GM21723 (cell line): ENCODE data around the gene LRG1.

Experiments used
- ATAC-seq: cut with Tn5 transposase; IDR thresholded peaks from one replicate; pipeline ENCODE4 v1.9.1; 2021; ENCODE audit warnings: mild to moderate bottlenecking, moderate library complexity; ENCODE audit not compliant: unreplicated experiment

Gene LRG1

DNA sequence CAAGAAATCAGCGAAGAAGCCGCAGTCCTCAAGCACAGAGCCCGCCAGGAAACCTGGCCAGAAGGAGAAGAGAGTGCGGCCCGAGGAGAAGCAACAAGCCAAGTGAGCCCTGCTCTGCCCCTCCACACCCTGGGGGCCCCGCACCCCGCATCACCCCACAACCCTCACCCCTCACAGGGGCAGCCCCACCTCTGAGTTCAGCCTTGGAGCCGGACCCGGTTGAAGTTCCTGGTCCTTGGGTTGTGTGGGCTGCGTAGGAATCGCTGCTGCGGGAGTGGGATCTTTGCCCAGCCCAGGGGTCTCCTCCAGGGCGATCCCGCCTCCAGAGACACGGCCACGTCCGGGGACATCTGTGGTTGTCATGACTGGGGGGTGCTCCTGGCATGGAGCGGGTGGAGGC lies 43.5 kb downstream of the LRG1 start:
- ATAC-seq, result no peak

DNA sequence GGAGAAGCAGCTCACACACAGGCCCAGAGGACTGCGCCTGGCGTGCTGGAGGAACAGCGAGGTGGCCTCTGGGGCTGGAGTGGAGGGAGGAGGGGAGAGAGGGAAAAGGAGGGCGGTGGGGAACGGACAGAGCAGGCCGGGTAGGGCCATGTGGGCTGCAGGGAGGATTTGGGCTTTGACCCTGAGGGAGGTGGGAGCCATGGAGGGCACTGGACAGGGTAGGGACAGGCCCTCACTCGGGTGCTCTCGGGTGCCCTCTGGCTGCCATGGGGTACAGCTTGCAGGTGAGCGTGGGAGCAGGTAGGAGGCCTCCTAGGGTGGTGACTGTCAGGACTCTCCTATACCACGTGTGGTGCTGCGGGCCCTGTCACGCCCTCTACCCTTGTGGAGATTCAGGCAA lies 44.4 kb downstream of the LRG1 start:
- no peak for ATAC-seq

- no peak for ATAC-seq
Observed at GRCh38 chr19:4494691-4495064, 45.2 kb downstream of the LRG1 start.

- no peak for ATAC-seq
Observed at GRCh38 chr19:4493929-4494690, 45.7 kb downstream of the LRG1 start.

GRCh38 chr19:4493104-4493928 lies 46.5 kb downstream of the LRG1 start:
- ATAC-seq, result no peak

- ATAC-seq, result no peak
Observed at GRCh38 chr19:4492337-4493103, 47.3 kb downstream of the LRG1 start.

DNA sequence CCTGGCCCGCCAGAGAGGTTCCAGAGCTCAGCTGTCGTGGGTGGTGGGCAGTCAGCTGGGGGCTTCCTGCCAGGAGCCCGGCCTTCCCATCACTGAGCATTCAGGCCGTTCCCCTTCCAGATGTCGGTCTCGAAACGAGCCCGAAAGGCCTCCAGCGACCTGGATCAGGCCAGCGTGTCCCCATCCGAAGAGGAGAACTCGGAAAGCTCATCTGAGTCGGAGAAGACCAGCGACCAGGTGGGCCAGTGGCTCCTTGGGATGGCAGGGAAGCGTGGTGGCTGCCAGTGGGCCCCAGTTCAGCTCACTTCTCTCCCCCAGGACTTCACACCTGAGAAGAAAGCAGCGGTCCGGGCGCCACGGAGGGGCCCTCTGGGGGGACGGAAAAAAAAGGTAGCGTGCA lies 48.4 kb downstream of the LRG1 start:
- ATAC-seq, result no peak

GRCh38 chr19:4488496-4488895 lies 51.3 kb downstream of the LRG1 start:
- ATAC-seq, result no peak

DNA sequence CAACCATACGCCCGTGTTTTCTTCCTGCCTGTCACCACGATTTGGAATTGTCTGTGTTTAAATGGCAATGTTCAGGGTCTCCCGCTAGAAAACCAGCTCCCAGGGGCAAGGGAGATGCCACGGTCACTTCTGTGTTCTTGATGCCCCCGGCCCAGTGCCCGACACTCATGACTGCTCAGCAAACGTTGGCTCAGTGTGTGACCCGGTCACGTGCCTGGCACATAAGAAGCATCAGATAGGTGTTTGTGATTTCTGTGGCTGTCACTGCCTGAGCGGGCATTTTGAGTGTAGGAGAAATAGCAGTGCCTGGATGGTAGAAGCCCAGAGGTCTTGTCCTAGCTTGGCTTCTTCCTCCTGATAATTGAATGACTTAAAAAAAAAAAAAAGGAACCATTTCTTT lies 52.3 kb downstream of the LRG1 start:
- no peak for ATAC-seq
